Measurements from ENCODE around the gene SPEF1. TPM values are rescaled to one million over a fixed set of nuclear protein-coding genes. Genes with fewer than 3 reads are reported as not detected.

SPEF1 gene
- total RNA-seq, 1 experiment from 2014 or later, result not detected

Other genes starting within 250 kb of the SPEF1 start
- gene GFRA4, start 118.0 kb downstream of the SPEF1 start, total RNA-seq (2014; rRNA removed; shearing (Covaris generic); ENCODE audit: low replicate concordance), result not detected in 2 replicates
- gene ADAM33, start 99.4 kb downstream of the SPEF1 start, total RNA-seq (2014; rRNA removed; shearing (Covaris generic); ENCODE audit: low replicate concordance), result not detected in 2 replicates
- not detected in 2 replicates for gene SIGLEC1, start 68.8 kb downstream of the SPEF1 start, total RNA-seq (2014; rRNA removed; shearing (Covaris generic); ENCODE audit: low replicate concordance)
- not detected in 2 replicates for gene HSPA12B, start 48.8 kb downstream of the SPEF1 start, total RNA-seq (2014; rRNA removed; shearing (Covaris generic); ENCODE audit: low replicate concordance)
- 44.1 and 60.4 TPM in 2 replicates for gene ADISSP, start 13.7 kb downstream of the SPEF1 start, total RNA-seq (2014; rRNA removed; shearing (Covaris generic); ENCODE audit: low replicate concordance)
- 13.0 and 32.7 TPM in 2 replicates for gene CENPB, start 5.3 kb upstream of the SPEF1 start, total RNA-seq (2014; rRNA removed; shearing (Covaris generic); ENCODE audit: low replicate concordance)
- gene CDC25B, start 14.9 kb upstream of the SPEF1 start, total RNA-seq (2014; rRNA removed; shearing (Covaris generic); ENCODE audit: low replicate concordance), result 11.7 and 15.3 TPM in 2 replicates
- 5.3 and 7.1 TPM in 2 replicates for gene AP5S1, start 39.1 kb upstream of the SPEF1 start, total RNA-seq (2014; rRNA removed; shearing (Covaris generic); ENCODE audit: low replicate concordance)
- gene MAVS, start 65.4 kb upstream of the SPEF1 start, total RNA-seq (2014; rRNA removed; shearing (Covaris generic); ENCODE audit: low replicate concordance), result 18.4 and 22.7 TPM in 2 replicates
- 19.2 and 41.5 TPM in 2 replicates for gene PANK2, start 107.9 kb upstream of the SPEF1 start, total RNA-seq (2014; rRNA removed; shearing (Covaris generic); ENCODE audit: low replicate concordance)
- 5.9 and 7.7 TPM in 2 replicates for gene RNF24, start 234.1 kb upstream of the SPEF1 start, total RNA-seq (2014; rRNA removed; shearing (Covaris generic); ENCODE audit: low replicate concordance)